ENCODE results near the gene LARGE1. TPM values are rescaled to one million over a fixed set of nuclear protein-coding genes. Genes with fewer than 3 reads are reported as not detected.

The LARGE1 gene
- total and polyA plus RNA-seq, 2 of the 8 experiments (the other 6 are each of a cell fraction or from before 2014, with no cell fraction given), result 43.7 to 83.0 TPM

- Histone ChIP-seq H3K27ac (ENCODE audit: low read depth, low read length) (no peak overlapping the region), H3K23ac (ENCODE audit: insufficient read length) (no peak overlapping the region), H3K9ac (replicated peaks in 1 of 4; ENCODE audit: extremely low read depth in 1 of 4, low read depth in 3 of 4, low read length in 3 of 4) (no peak overlapping the region), H3K79me2 (ENCODE audit: control insufficient read depth in 1 of 2, insufficient read depth in 2 of 2, low read length in 2 of 2) (peaks cover 4 to 87% of the 10 kb centered on the region in 2 experiments; a peak in 3 of 4 replicates), H4K20me1 (replicated peaks in 1 of 2; ENCODE audit: control insufficient read depth in 1 of 2, insufficient read depth in 2 of 2, low read length in 2 of 2) (peaks cover 3 to 8% of the 10 kb centered on the region in 2 experiments), H3K9me3 (ENCODE audit: insufficient read depth in 2 of 2, low read depth in 1 of 2, low read length in 1 of 2) (peaks cover 0 to 12% of the 10 kb centered on the region in 2 experiments; a peak in 2 of 4 replicates), H4K5ac (ENCODE audit: insufficient read length, low read depth, low read length) (no peak overlapping the region), H2BK15ac (ENCODE audit: low read length) (no peak overlapping the region), H3K79me1 (ENCODE audit: low read depth, low read length) (peaks cover 14% of the 10 kb centered on the region), H3K56ac (replicated peaks; ENCODE audit: insufficient read length, low read depth, low read length) (no peak overlapping the region), H3K36me3 (ENCODE audit: control insufficient read depth in 2 of 4, insufficient read depth in 4 of 4, low read length in 3 of 4) (peaks cover 0 to 12% (median 0%) of the 10 kb centered on the region in 4 experiments; a peak in 1 of 8 replicates), H2BK5ac (ENCODE audit: low read depth, low read length) (no peak overlapping the region), H3K4me3 (ENCODE audit: extremely low read depth in 1 of 4, insufficient read depth in 2 of 4, low read depth in 3 of 4, low read length in 4 of 4) (no peak overlapping the region), H4K8ac (ENCODE audit: extremely low read depth, insufficient read depth, low read length) (no peak overlapping the region), H3K23me2 (ENCODE audit: low read depth, low read length) (no peaks in the 10 kb centered on the region), H3K18ac (ENCODE audit: extremely low read depth, low read length) (no peak overlapping the region), H2AK5ac (ENCODE audit: low read depth, low read length) (no peak overlapping the region), H3K4me1 (replicated peaks in 1 of 4; ENCODE audit: control insufficient read depth in 3 of 4, insufficient read depth in 4 of 4, low read length in 3 of 4) (peaks cover 2 to 10% (median 5%) of the 10 kb centered on the region in 4 experiments; a peak in 5 of 7 replicates), H2BK12ac (ENCODE audit: low read depth, low read length) (no peak overlapping the region), H2AFZ (ENCODE audit: low read length) (no peak overlapping the region), H2BK20ac (ENCODE audit: low read length) (no peak overlapping the region), H3K4ac (replicated peaks; ENCODE audit: insufficient read length, low read depth, low read length) (no peak overlapping the region), H2BK120ac (replicated peaks; ENCODE audit: low read depth, low read length) (no peak overlapping the region), H3K14ac (ENCODE audit: insufficient read length) (no peak overlapping the region), H3K27me3 (replicated peaks in 1 of 4; ENCODE audit: control insufficient read depth in 3 of 4, extremely low read depth in 1 of 4, insufficient read depth in 3 of 4, low read length in 3 of 4) (no peaks in the 10 kb centered on the region), H4K91ac (replicated peaks; ENCODE audit: insufficient read length, low read length) (no peak overlapping the region), H3K4me2 (ENCODE audit: insufficient read depth in 1 of 2, low read depth in 2 of 2, low read length in 2 of 2) (no peak overlapping the region)
- DNase-seq (ENCODE audit: low read depth in 1 of 2, low spot score in 2 of 2) (no peak), FAIRE-seq (no peak)
- POLR2A ChIA-PET (ENCODE audit: partially characterized antibody), result no interaction called here
- CTCF ChIA-PET (ENCODE audit: partially characterized antibody), result interaction anchor here (1.6 kb wide), 1 partner anchor 28 kb away, joined by 3 read pairs; no protein-coding TSS in a partner anchor
- 98% methylated on average over 9 of the region's 9 CpGs; no CpG with 5 or more reads in 1 of the 2 experiments for WGBS, 2 experiments (ENCODE audit: extremely low coverage in 1 of 2, insufficient coverage in 1 of 2, insufficient read length in 1 of 2, insufficient replicate concordance in 2 of 2, low coverage in 1 of 2, low lambda C conversion rate in 2 of 2, missing lambda C conversion rate in 1 of 2)
- TF ChIP-seq KDM1A (IDR thresholded peaks at IDR 0.05; ENCODE audit: borderline replicate concordance, low read length) (no peak), MAFK (IDR thresholded peaks at IDR 0.05; ENCODE audit: low read depth, low read length) (no peak), EZH2 (IDR thresholded peaks at IDR 0.05; ENCODE audit: low read depth, low read length, severe bottlenecking) (no peak), BCL11A (IDR thresholded peaks at IDR 0.05; ENCODE audit: low read depth in 2 of 2, low read length in 2 of 2) (no peak), NRF1 (IDR thresholded peaks at IDR 0.05; ENCODE audit: low read depth, low read length) (no peak), JUND (IDR thresholded peaks at IDR 0.05; ENCODE audit: low read length) (no peak), NANOG (IDR thresholded peaks at IDR 0.05; ENCODE audit: insufficient read depth, low read depth, low read length, poor library complexity, severe bottlenecking) (no peak), EP300 (IDR thresholded peaks at IDR 0.05; ENCODE audit: borderline replicate concordance in 1 of 2, low read depth in 2 of 2, low read length in 2 of 2) (no peak), YY1 (IDR thresholded peaks at IDR 0.05; ENCODE audit: low read depth, low read length) (no peak), EGR1 (IDR thresholded peaks at IDR 0.05; ENCODE audit: borderline replicate concordance, low read depth, low read length) (no peak), PHF8 (conservative IDR thresholded peaks at IDR 0.05; ENCODE audit: low read depth, low read length) (no peak), TEAD4 (IDR thresholded peaks at IDR 0.05; ENCODE audit: low read depth, low read length) (no peak)
These were observed 200.0 kb downstream of the LARGE1 start for GRCh38 chr22:33720166-33720878.
